H1 (cell line): ENCODE measurements around the gene STT3B. TPM values are rescaled to one million over a fixed set of nuclear protein-coding genes. Genes with fewer than 3 reads are reported as not detected.

Source experiments
- CTCF ChIA-PET: fragments of 300-600 bp; sonication (Branson Sonifier 250); formaldehyde crosslinking; loops from one replicate; lab custom pipeline; 2021; ENCODE audit not compliant: partially characterized antibody; lab: Charles Lee
- POLR2A ChIA-PET: fragments of 300-600 bp; sonication (Branson Sonifier 250); formaldehyde crosslinking; loops from one replicate; lab custom pipeline; 2021; ENCODE audit warnings: inconsistent platforms; ENCODE audit not compliant: partially characterized antibody; lab: Charles Lee
- DNase-seq, 2 experiments: peaks; one replicate each; pipeline versions ENCODE4 v3.0.0 to v3.0.0-alpha.2; 2010 to 2022; ENCODE audit warnings: low spot score in 2 of 2, low read depth in 1 of 2, mixed read lengths in 1 of 2
- FAIRE-seq: peaks from 2 replicates; lab custom pipeline; 2011; peaks lifted over from hg19 to GRCh38; lab: Jason Lieb, UNC
- H2AFZ ChIP-seq: 2 replicates; pipeline ENCODE4 v1.8.1; 2012; ENCODE audit warnings: low read length, inconsistent platforms
- H2AK5ac ChIP-seq: 2 replicates; pipeline ENCODE4 v1.6.1; 2013; ENCODE audit warnings: low read depth, low read length
- H2BK120ac ChIP-seq: replicated peaks from 2 replicates; pipeline ENCODE3; 2013; ENCODE audit warnings: low read depth, low read length, inconsistent platforms
- H2BK12ac ChIP-seq: 2 replicates; pipeline ENCODE4 v1.6.1; 2013; ENCODE audit warnings: low read depth, low read length
- H2BK15ac ChIP-seq: 2 replicates; pipeline ENCODE4 v1.6.1; 2013; ENCODE audit warnings: low read length
- H2BK20ac ChIP-seq: 2 replicates; pipeline ENCODE4 v1.6.1; 2013; ENCODE audit warnings: low read length
- H2BK5ac ChIP-seq: 2 replicates; pipeline ENCODE4 v1.6.1; 2013; ENCODE audit warnings: low read depth, low read length
- H3K14ac ChIP-seq: 2 replicates; pipeline ENCODE4 v1.6.1; 2013; ENCODE audit warnings: inconsistent platforms; ENCODE audit not compliant: insufficient read length
- H3K18ac ChIP-seq: 2 replicates; pipeline ENCODE4 v1.6.1; 2013; ENCODE audit warnings: low read length; ENCODE audit errors: extremely low read depth
- H3K23ac ChIP-seq: 2 replicates; pipeline ENCODE4 v1.6.1; 2013; ENCODE audit warnings: inconsistent platforms; ENCODE audit not compliant: insufficient read length
- H3K23me2 ChIP-seq: 2 replicates; pipeline ENCODE4 v1.6.1; 2013; ENCODE audit warnings: low read depth, low read length
- H3K27ac ChIP-seq: 2 replicates; pipeline ENCODE4 v1.6.1; 2011; ENCODE audit warnings: low read depth, low read length, inconsistent platforms
- H3K27me3 ChIP-seq, 4 experiments: replicated peaks in 1 of 4; 1 replicate in 1 of 4; 2 replicates in 3 of 4; pipeline versions ENCODE4 v1.6.1 to v1.8.1; 2011 to 2013; ENCODE audit warnings: low read length in 3 of 4, mild to moderate bottlenecking in 3 of 4, inconsistent platforms in 2 of 4, mixed read lengths in 2 of 4, moderate library complexity in 1 of 4; ENCODE audit not compliant: control insufficient read depth in 3 of 4, insufficient read depth in 3 of 4; ENCODE audit errors: extremely low read depth in 1 of 4
- H3K36me3 ChIP-seq, 4 experiments: 2 replicates each; pipeline versions ENCODE4 v1.6.1 to v1.8.1; 2011 to 2013; ENCODE audit warnings: mild to moderate bottlenecking in 4 of 4, low read length in 3 of 4, moderate library complexity in 2 of 4, control low read depth in 1 of 4, inconsistent platforms in 1 of 4; ENCODE audit not compliant: insufficient read depth in 4 of 4, control insufficient read depth in 2 of 4
- H3K4ac ChIP-seq: replicated peaks from 2 replicates; pipeline ENCODE3; 2013; ENCODE audit warnings: low read length, low read depth, mixed read lengths, inconsistent platforms; ENCODE audit not compliant: insufficient read length
- H3K4me1 ChIP-seq, 4 experiments: replicated peaks in 1 of 4; 1 replicate in 1 of 4; 2 replicates in 3 of 4; pipeline versions ENCODE4 v1.6.1 to v1.8.1; 2011 to 2013; ENCODE audit warnings: low read length in 3 of 4, inconsistent platforms in 2 of 4, mixed read lengths in 1 of 4; ENCODE audit not compliant: insufficient read depth in 4 of 4, control insufficient read depth in 3 of 4
- H3K4me2 ChIP-seq, 2 experiments: 2 replicates each; pipeline versions ENCODE4 v1.6.1 to v1.8.1; 2011 to 2013; ENCODE audit warnings: low read depth in 2 of 2, low read length in 2 of 2, control low read depth in 1 of 2, inconsistent platforms in 1 of 2, mild to moderate bottlenecking in 1 of 2; ENCODE audit not compliant: insufficient read depth in 1 of 2
- H3K4me3 ChIP-seq, 4 experiments: fragments of 200-600, 300-600 bp in 1 of 4; sonication (generic), shearing (Covaris generic), sonication (Bioruptor Twin) in 1 of 4; 2 replicates each; pipeline versions ENCODE4 v1.5.1 to v1.8.1; 2011 to 2016; ENCODE audit warnings: low read length in 4 of 4, low read depth in 3 of 4, control low read depth in 2 of 4, inconsistent platforms in 2 of 4, mild to moderate bottlenecking in 2 of 4, mixed read lengths in 1 of 4, moderate library complexity in 1 of 4; ENCODE audit not compliant: insufficient read depth in 2 of 4; ENCODE audit errors: extremely low read depth in 1 of 4
- H3K56ac ChIP-seq: replicated peaks from 2 replicates; pipeline ENCODE3; 2013; ENCODE audit warnings: low read depth, mild to moderate bottlenecking, mixed read lengths, low read length, inconsistent platforms; ENCODE audit not compliant: insufficient read length
- H3K79me1 ChIP-seq: 2 replicates; pipeline ENCODE4 v1.6.1; 2013; ENCODE audit warnings: low read depth, low read length, control low read depth
- H3K79me2 ChIP-seq, 2 experiments: 2 replicates each; pipeline versions ENCODE4 v1.6.1 to v1.8.1; 2012 to 2013; ENCODE audit warnings: low read length in 2 of 2, mild to moderate bottlenecking in 2 of 2, inconsistent platforms in 1 of 2; ENCODE audit not compliant: insufficient read depth in 2 of 2, control insufficient read depth in 1 of 2
- H3K9ac ChIP-seq, 4 experiments: replicated peaks in 1 of 4; 1 replicate in 1 of 4; 2 replicates in 3 of 4; pipeline versions ENCODE4 v1.6.1 to v1.8.1; 2011 to 2013; ENCODE audit warnings: low read depth in 3 of 4, low read length in 3 of 4, control low read depth in 2 of 4, mild to moderate bottlenecking in 2 of 4, moderate library complexity in 2 of 4, inconsistent platforms in 1 of 4; ENCODE audit errors: extremely low read depth in 1 of 4
- H3K9me3 ChIP-seq, 2 experiments: 2 replicates each; pipeline versions ENCODE4 v1.6.1 to v1.8.1; 2012 to 2013; ENCODE audit warnings: mild to moderate bottlenecking in 2 of 2, moderate library complexity in 2 of 2, control low read depth in 1 of 2, inconsistent platforms in 1 of 2, low read depth in 1 of 2, low read length in 1 of 2, mixed read lengths in 1 of 2; ENCODE audit not compliant: insufficient read depth in 2 of 2
- H4K20me1 ChIP-seq, 2 experiments: replicated peaks in 1 of 2; 2 replicates each; pipeline versions ENCODE3 to v1.8.1; 2011 to 2013; ENCODE audit warnings: inconsistent platforms in 2 of 2, low read length in 2 of 2, mild to moderate bottlenecking in 1 of 2; ENCODE audit not compliant: insufficient read depth in 2 of 2, control insufficient read depth in 1 of 2
- H4K5ac ChIP-seq: 2 replicates; pipeline ENCODE4 v1.6.1; 2013; ENCODE audit warnings: low read length, low read depth, mixed read lengths, inconsistent platforms; ENCODE audit not compliant: insufficient read length
- H4K8ac ChIP-seq: 2 replicates; pipeline ENCODE4 v1.8.0; 2013; ENCODE audit warnings: mild to moderate bottlenecking, moderate library complexity, low read length, inconsistent platforms; ENCODE audit not compliant: insufficient read depth; ENCODE audit errors: extremely low read depth
- H4K91ac ChIP-seq: replicated peaks from 2 replicates; pipeline ENCODE3; 2013; ENCODE audit warnings: low read length, mixed read lengths, inconsistent platforms; ENCODE audit not compliant: insufficient read length
- BACH1 ChIP-seq: IDR thresholded peaks from 2 replicates; pipeline ENCODE4 v1.6.1; 2012; ENCODE audit warnings: low read length, improper control_type of control experiment
- CTBP2 ChIP-seq: IDR thresholded peaks from 2 replicates; pipeline ENCODE4 v1.7.0; 2011; ENCODE audit warnings: borderline replicate concordance, mild to moderate bottlenecking, moderate library complexity, mixed read lengths, low read length; ENCODE audit not compliant: insufficient read depth, insufficient read length
- MAX ChIP-seq: IDR thresholded peaks from 2 replicates; pipeline ENCODE4 v1.6.1; 2012; ENCODE audit warnings: inconsistent platforms
- TAF1 ChIP-seq: IDR thresholded peaks from 2 replicates; pipeline ENCODE4 v1.6.1; 2011; ENCODE audit warnings: mild to moderate bottlenecking, low read depth, low read length
- WGBS, 2 experiments: shearing (Covaris generic) in 1 of 2; methylation state at CpG; one replicate each; pipeline versions ENCODE4 v1.1.6 to v1.1.7; 2013 to 2015; ENCODE audit warnings: low lambda C conversion rate in 2 of 2, mixed read lengths in 2 of 2, inconsistent platforms in 1 of 2, low coverage in 1 of 2, missing lambda C conversion rate in 1 of 2; ENCODE audit not compliant: insufficient replicate concordance in 2 of 2, insufficient coverage in 1 of 2, insufficient read length in 1 of 2; ENCODE audit errors: extremely low coverage in 1 of 2, missing lambda C conversion rate in 1 of 2; 5-methylcytosine and 5-hydroxymethylcytosine counted together
- polyA plus RNA-seq, 7 experiments: library from polyadenylated mRNA; depleted of rRNA in 3 of 7; stranded (reverse) in 5 of 7; unstranded in 2 of 7; fragments of >200 nt in 5 of 7; fragments of 200-250 nt in 2 of 7; gene quantifications; 1 replicate in 5 of 7; 2 replicates in 1 of 7; 4 replicates in 1 of 7; pipeline versions ENCODE4 v1.2.1 to v1.2.3, GENCODE V29; 2011 to 2013; ENCODE audit warnings: missing spikeins in 2 of 7, mixed read lengths in 2 of 7
- total RNA-seq: library from RNA; stranded (reverse); fragmentation: NEBNext Ultra II Directional; extraction: Animal tissue kit (Norgen Biotek cat#: 25700); gene quantifications from 2 replicates; pipeline ENCODE4 v1.2.1, GENCODE V29; 2021

The STT3B gene
- total and polyA plus RNA-seq, 2 of the 8 experiments (the other 6 are each of a cell fraction or from before 2014, with no cell fraction given), result 43.5 to 134 TPM

DNA sequence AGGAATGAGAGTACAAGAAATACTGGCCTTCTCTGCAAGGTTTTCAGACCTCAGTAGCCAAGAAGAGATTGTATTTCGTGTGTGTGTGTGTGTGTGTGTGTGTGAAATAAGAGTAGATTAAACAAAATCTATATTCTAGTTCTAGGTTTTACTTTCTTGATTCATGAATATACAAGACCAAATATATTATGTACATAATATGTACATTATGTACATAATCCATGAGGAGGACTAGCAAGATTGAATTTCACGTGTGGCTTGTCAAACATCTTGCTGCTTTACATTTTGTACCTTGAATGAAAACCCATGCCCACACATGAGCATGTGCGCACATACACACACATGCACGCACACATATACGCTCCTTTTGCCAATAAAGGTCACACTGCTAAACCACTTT lies 18.2 kb upstream of the STT3B start:
- ChIA-PET CTCF (interaction anchor here (0.8 to 1.6 kb wide), 3 partner anchors 13 to 173 kb away, joined by 3 read pairs; no protein-coding TSS in a partner anchor), POLR2A (interaction anchor here (2.1 kb wide), 1 partner anchor 17 kb away, joined by 14 read pairs; the partner anchor contains the start of gene STT3B)
- H2AK5ac ChIP-seq, result no peak overlapping the region
- H3K27me3 ChIP-seq, result no peaks in the 10 kb centered on the region
- H4K8ac ChIP-seq, result no peak overlapping the region
- H2BK5ac ChIP-seq, result no peak overlapping the region
- no peak overlapping the region for H3K27ac ChIP-seq
- H2BK120ac ChIP-seq, result no peak overlapping the region
- H3K9me3 ChIP-seq, result no peaks in the 10 kb centered on the region
- no peak overlapping the region for H3K4me3 ChIP-seq
- no peaks in the 10 kb centered on the region for H3K79me2 ChIP-seq
- H3K36me3 ChIP-seq, result no peaks in the 10 kb centered on the region
- no peak overlapping the region for H3K18ac ChIP-seq
- DNase-seq (no peak), FAIRE-seq (no peak)
- no peak overlapping the region for H4K5ac ChIP-seq
- 86% methylated on average over 5 of the region's 5 CpGs; no CpG with 5 or more reads in 1 of the 2 experiments for WGBS, 2 experiments
- no peak overlapping the region for H2BK15ac ChIP-seq
- no peak overlapping the region for H4K91ac ChIP-seq
- no peak overlapping the region for H2BK12ac ChIP-seq
- no peak overlapping the region for H3K23ac ChIP-seq
- no peaks in the 10 kb centered on the region for H3K79me1 ChIP-seq
- no peak overlapping the region for H3K9ac ChIP-seq
- H2BK20ac ChIP-seq, result no peak overlapping the region
- no peaks in the 10 kb centered on the region for H3K23me2 ChIP-seq
- H3K14ac ChIP-seq, result no peak overlapping the region
- no peak overlapping the region for H3K56ac ChIP-seq
- no peak overlapping the region for H2AFZ ChIP-seq
- no peak overlapping the region for H3K4ac ChIP-seq
- H3K4me2 ChIP-seq, result no peak overlapping the region
- H4K20me1 ChIP-seq, result no peaks in the 10 kb centered on the region
- no peaks in the 10 kb centered on the region for H3K4me1 ChIP-seq
- TF ChIP-seq BACH1 (no peak), MAX (no peak), TAF1 (no peak), CTBP2 (no peak)
